ENCODE data around the gene ABTB1.

ABTB1 gene

DNA sequence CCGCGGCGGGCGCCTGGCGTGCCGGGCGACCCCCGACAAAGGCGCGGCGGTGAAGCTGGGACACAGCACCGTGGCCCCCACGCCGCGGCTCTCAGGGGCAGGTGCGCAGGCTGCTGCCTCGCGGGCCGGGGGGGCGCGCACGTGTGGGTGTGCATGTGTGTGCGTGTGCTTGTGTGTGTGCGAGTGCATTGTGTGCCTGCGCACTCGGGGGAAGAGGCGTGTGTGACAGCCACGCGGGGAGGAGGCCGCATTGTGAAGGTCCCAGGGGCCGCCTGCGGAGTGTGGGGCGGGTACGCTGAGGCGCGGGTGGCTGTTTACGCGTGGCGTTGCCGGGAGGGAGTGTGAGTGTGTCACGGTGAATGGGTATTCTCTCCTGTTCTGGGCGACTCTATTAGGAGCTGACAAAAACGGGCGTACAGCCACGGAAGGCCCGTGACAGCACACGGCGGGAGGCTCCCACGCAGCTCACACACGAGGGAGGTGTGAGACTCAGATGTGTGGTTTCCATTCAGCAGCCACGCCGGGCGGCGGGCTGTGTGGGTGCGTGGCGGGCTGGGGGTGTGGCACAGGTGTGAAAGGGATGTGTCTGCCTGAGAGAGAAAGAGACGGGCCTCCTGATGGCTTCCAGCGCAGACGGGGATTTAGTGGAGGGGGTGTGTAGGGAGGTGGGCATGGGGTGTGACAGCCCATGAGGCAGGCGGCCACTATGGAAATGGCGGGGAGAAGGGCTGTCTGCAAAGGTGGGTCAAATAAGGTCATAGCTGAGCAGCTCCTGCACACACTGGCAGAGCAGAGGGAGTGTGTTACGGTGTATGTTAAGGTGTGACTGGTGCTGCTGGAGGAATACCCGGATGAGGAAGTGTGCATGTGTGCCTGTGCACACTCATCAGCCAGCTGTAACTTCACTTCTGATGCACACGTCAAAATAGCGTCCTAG is 43.0 kb upstream of the ABTB1 start:
- Mint-ChIP-seq H3K9me3 (peaks cover 4% of the 10 kb centered on the region), H3K4me3 (peak overlapping the region; percentile 78), H3K36me3 (ENCODE audit: low read depth) (no peaks in the 10 kb centered on the region), H3K27ac (no peak overlapping the region), H3K4me1 (peaks cover 21% of the 10 kb centered on the region), H3K27me3 (ENCODE audit: low read depth, poor library complexity) (peaks cover 53% of the 10 kb centered on the region)
- no peak for DNase-seq
- TF ChIP-seq, protein P1, sequence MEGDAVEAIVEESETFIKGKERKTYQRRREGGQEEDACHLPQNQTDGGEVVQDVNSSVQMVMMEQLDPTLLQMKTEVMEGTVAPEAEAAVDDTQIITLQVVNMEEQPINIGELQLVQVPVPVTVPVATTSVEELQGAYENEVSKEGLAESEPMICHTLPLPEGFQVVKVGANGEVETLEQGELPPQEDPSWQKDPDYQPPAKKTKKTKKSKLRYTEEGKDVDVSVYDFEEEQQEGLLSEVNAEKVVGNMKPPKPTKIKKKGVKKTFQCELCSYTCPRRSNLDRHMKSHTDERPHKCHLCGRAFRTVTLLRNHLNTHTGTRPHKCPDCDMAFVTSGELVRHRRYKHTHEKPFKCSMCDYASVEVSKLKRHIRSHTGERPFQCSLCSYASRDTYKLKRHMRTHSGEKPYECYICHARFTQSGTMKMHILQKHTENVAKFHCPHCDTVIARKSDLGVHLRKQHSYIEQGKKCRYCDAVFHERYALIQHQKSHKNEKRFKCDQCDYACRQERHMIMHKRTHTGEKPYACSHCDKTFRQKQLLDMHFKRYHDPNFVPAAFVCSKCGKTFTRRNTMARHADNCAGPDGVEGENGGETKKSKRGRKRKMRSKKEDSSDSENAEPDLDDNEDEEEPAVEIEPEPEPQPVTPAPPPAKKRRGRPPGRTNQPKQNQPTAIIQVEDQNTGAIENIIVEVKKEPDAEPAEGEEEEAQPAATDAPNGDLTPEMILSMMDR (IDR thresholded peaks at IDR 0.05) = no peak

DNA sequence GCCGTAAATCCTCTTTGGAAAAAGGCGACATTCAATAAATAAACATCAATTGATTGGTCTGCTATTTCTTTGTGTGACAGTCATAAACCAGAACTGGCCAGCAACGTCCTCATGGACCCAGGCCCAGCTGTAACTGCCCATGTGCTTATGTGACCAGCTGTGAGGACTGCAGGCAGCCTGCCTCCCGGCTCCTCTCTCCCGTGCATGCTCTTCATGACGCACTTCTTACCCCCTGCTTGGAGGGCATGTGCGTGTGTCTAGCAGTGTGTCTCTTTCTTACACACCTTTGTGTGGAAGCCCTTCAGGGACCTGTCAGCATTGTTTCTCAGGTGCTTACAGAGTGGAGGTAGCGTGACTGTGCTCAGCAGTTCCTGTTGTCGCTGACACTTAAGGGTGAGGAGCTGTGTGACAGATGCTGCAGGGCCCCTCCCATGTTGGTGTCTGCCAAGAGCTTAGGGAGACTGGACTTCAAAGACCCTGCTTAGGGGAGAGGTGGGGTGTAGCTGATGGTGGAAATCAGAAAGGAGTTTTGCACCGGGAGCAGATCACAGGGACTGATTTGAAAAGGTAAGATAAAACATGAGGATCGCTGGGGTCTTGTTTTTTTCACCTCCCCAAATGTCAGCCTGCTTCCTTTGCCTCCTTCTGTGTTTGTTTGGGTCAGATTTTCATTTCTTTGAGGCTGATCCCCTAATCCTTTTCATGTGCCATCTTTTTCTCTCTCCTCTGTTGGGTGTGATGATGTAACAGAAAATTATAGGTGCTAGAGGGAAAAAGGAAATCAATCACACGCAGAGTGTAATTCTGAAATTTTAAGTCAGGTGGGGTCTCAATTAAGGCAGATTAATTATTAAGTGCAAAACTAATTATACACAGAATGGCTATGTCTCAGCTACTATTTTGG is 41.7 kb upstream of the ABTB1 start:
- Mint-ChIP-seq H3K9me3 (peaks cover 4% of the 10 kb centered on the region), H3K27me3 (ENCODE audit: low read depth, poor library complexity) (peaks cover 48% of the 10 kb centered on the region), H3K36me3 (ENCODE audit: low read depth) (no peaks in the 10 kb centered on the region), H3K4me1 (peaks cover 25% of the 10 kb centered on the region), H3K4me3 (peak overlapping the region; percentile 47), H3K27ac (no peak overlapping the region)
- TF ChIP-seq, protein P1 (IDR thresholded peaks at IDR 0.05) = no peak
- DNase-seq = no peak

DNA sequence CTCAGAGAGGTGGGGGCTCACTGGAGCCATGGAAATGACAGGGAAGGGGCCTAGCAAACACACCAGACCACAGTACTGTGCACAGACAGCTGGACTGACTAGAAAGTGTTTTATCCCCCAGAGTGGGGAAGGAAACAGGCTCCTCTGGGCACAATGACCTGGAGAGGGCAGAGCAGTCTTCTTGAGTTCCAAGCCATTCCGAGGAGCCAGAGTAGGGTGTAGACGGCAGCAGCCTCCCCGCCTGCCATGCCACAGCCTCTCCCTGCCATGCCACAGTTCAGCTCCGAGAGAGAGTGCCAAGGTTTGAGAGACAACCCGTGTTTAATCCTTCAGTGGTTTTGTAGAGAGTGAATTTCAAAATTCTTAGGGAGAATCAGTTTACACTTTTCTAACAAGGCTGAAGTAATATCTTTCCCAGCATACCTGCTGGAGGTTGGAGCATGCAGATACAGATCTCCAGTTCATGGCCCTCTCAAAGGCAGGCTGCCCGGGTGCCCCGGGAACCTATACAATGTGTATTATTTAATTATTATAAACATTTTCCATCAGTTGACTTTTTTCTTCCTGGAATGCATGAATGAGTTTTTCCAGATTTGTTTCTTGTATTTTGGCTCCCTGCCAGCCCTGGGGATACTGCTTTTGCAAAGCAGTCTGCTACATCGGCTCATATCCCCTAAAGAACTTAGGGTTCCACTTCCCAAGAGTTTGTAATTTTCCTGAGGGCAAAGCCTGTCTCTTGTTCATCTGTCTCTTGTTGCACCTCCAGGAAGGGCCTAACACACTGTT is 40.5 kb upstream of the ABTB1 start:
- Mint-ChIP-seq H3K9me3 (peaks cover 4% of the 10 kb centered on the region), H3K4me3 (no peak overlapping the region), H3K36me3 (ENCODE audit: low read depth) (no peaks in the 10 kb centered on the region)

DNA sequence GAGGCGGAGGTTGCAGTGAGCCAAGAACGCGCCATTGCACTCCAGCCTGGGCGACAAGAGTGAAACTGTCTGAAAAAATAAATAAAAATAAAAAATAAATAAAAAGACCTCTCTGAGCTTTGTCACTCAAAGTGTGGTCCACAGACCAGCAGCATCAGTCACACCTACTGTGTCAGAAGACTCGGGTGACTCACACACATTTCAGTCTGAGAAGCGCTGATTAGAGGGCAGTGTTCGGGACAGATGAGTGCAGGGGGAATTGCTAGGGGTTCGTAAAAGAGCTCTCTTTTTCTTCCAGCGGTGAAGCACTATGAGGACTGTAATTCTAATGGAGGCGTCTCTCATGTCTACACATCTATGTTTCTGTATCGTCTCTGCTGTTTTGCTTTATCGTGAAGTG is 38.1 kb upstream of the ABTB1 start:
- no peaks in the 10 kb centered on the region for H3K9me3 Mint-ChIP-seq
- H3K36me3 Mint-ChIP-seq (ENCODE audit: low read depth) = no peaks in the 10 kb centered on the region
- H3K27ac Mint-ChIP-seq = no peak overlapping the region
- H3K27me3 Mint-ChIP-seq (ENCODE audit: low read depth, poor library complexity) = peaks cover 18% of the 10 kb centered on the region
- TF ChIP-seq, protein P1 (IDR thresholded peaks at IDR 0.05) = no peak
- H3K4me1 Mint-ChIP-seq = peaks cover 41% of the 10 kb centered on the region
- DNase-seq = no peak
- H3K4me3 Mint-ChIP-seq = no peak overlapping the region

More for the DNA sequence above, 40.5 kb upstream of the ABTB1 start:
- no peak for DNase-seq
- Mint-ChIP-seq H3K27me3 (ENCODE audit: low read depth, poor library complexity) (peaks cover 37% of the 10 kb centered on the region), H3K27ac (no peak overlapping the region), H3K4me1 (peaks cover 25% of the 10 kb centered on the region)
- TF ChIP-seq, protein P1 (IDR thresholded peaks at IDR 0.05) = no peak

DNA sequence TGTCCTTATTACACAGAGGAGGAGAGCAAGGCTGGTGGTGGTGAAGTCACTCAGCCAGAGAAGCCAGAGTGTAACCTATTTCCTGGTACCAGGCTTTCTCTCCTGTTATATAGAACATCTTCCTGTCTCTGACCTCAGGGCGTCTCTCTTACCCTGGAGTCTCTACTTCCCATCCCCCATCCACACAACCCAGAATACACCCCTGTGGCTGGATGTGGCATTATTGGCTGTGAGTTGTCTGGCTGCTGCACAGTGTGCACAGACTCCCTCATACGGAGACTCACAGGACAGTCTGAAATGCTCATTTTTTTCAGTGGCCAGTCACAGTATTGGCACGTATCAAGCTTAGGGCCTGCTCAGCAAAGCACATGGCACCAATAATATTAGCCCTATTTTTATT is 35.2 kb upstream of the ABTB1 start:
- Mint-ChIP-seq H3K4me3 (no peak overlapping the region), H3K9me3 (no peaks in the 10 kb centered on the region), H3K27ac (no peak overlapping the region), H3K27me3 (ENCODE audit: low read depth, poor library complexity) (peaks cover 4% of the 10 kb centered on the region), H3K36me3 (ENCODE audit: low read depth) (peaks cover 4% of the 10 kb centered on the region), H3K4me1 (peaks cover 28% of the 10 kb centered on the region)
- TF ChIP-seq, protein P1 (IDR thresholded peaks at IDR 0.05) = no peak
- no peak for DNase-seq
